Stimulated activated naive CD8-positive, alpha-beta T cell treated with anti-CD3 and anti-CD28 coated beads, Interleukin-15, amount 100 ng/mL, for 72 hours (primary cell): ENCODE measurements around the gene C2CD4C.
"Not testable (repeated sequence)": the region's sequence is repeated elsewhere in the genome, so short reads cannot be mapped to it uniquely, and the experiment has no call there.

Source experiments
- ATAC-seq: fragments of 150-1000 bp; cut with Tn5 transposase; 2 replicates; pipeline ENCODE4 v1.10.0; 2021; ENCODE audit warnings: mild to moderate bottlenecking, moderate library complexity
- DNase-seq, 2 donors: peaks; one replicate each; pipeline ENCODE4 v3.0.0; 2021 to 2022
- H3K27ac Mint-ChIP-seq, 2 donors: one replicate each; pipeline ENCODE4 v1.8.0; 2022; ENCODE audit warnings: mild to moderate bottlenecking in 2 of 2, mixed read lengths in 2 of 2, moderate library complexity in 2 of 2
- H3K27me3 Mint-ChIP-seq: one replicate; pipeline ENCODE4 v1.8.0; 2022; ENCODE audit warnings: mixed read lengths
- H3K4me1 Mint-ChIP-seq: one replicate; pipeline ENCODE4 v1.8.0; 2022; ENCODE audit warnings: mild to moderate bottlenecking, mixed read lengths
- H3K4me3 Mint-ChIP-seq, 2 donors: one replicate each; pipeline ENCODE4 v1.8.0; 2022; ENCODE audit warnings: mild to moderate bottlenecking in 2 of 2, mixed read lengths in 2 of 2, moderate library complexity in 1 of 2
- H3K9me3 Mint-ChIP-seq, 2 donors: one replicate each; pipeline ENCODE4 v1.8.0; 2022; ENCODE audit warnings: mixed read lengths in 2 of 2

C2CD4C gene

GRCh38 chr19:426725-427445, 17.9 kb upstream of the C2CD4C start:
- Mint-ChIP-seq H3K4me3 (peak overlapping the region in 1 of 2 donors; percentile 24), H3K27me3 (peaks cover 5% of the 10 kb centered on the region), H3K4me1 (no peaks in the 10 kb centered on the region), H3K9me3 (peaks cover 0 to 4% of the 10 kb centered on the region in 2 donors), H3K27ac (no peak overlapping the region)
- DNase-seq (no peak), ATAC-seq (no peak)

GRCh38 chr19:425056-425455, 16.1 kb upstream of the C2CD4C start:
- Mint-ChIP-seq H3K27ac (no peak overlapping the region), H3K4me3 (no peak overlapping the region), H3K27me3 (peaks cover 5% of the 10 kb centered on the region), H3K9me3 (no peaks in the 10 kb centered on the region), H3K4me1 (no peaks in the 10 kb centered on the region)
- no peak for DNase-seq
- ATAC-seq, result no peak

- Mint-ChIP-seq H3K4me3 (no peak overlapping the region), H3K27ac (no peak overlapping the region), H3K9me3 (no peaks in the 10 kb centered on the region), H3K27me3 (peaks cover 5% of the 10 kb centered on the region), H3K4me1 (no peaks in the 10 kb centered on the region)
- DNase-seq, result no peak
- no peak for ATAC-seq
Measured at GRCh38 chr19:424546-424945, 15.6 kb upstream of the C2CD4C start.

GRCh38 chr19:423691-424466, 14.9 kb upstream of the C2CD4C start:
- no peak overlapping the region for H3K27ac Mint-ChIP-seq
- DNase-seq, result no peak

GRCh38 chr19:422917-423226, 13.9 kb upstream of the C2CD4C start:
- not testable (repeated sequence) for H3K4me1 Mint-ChIP-seq, H3K27ac Mint-ChIP-seq, H3K9me3 Mint-ChIP-seq, H3K27me3 Mint-ChIP-seq, DNase-seq, H3K4me3 Mint-ChIP-seq
- peak; percentile 20 for ATAC-seq

More at GRCh38 chr19:423691-424466, 14.9 kb upstream of the C2CD4C start:
- Mint-ChIP-seq H3K27me3 (peaks cover 5% of the 10 kb centered on the region), H3K4me3 (no peak overlapping the region), H3K9me3 (no peaks in the 10 kb centered on the region), H3K4me1 (no peaks in the 10 kb centered on the region)
- ATAC-seq, result no peak

- Mint-ChIP-seq H3K27ac (no peak overlapping the region), H3K9me3 (no peaks in the 10 kb centered on the region), H3K27me3 (peaks cover 5% of the 10 kb centered on the region), H3K4me1 (no peaks in the 10 kb centered on the region), H3K4me3 (no peak overlapping the region)
- DNase-seq (no peak), ATAC-seq (no peak)
Measured at GRCh38 chr19:422213-422916, 13.4 kb upstream of the C2CD4C start.

GRCh38 chr19:419721-420515, 11.0 kb upstream of the C2CD4C start:
- Mint-ChIP-seq H3K27ac (no peak overlapping the region), H3K9me3 (no peaks in the 10 kb centered on the region), H3K4me1 (no peaks in the 10 kb centered on the region), H3K27me3 (no peaks in the 10 kb centered on the region), H3K4me3 (no peak overlapping the region)
- no peak for ATAC-seq
- no peak for DNase-seq

- no peaks in the 10 kb centered on the region for H3K9me3 Mint-ChIP-seq
- no peaks in the 10 kb centered on the region for H3K27me3 Mint-ChIP-seq
- ATAC-seq, result no peak
- H3K4me3 Mint-ChIP-seq, result no peak overlapping the region
- no peaks in the 10 kb centered on the region for H3K4me1 Mint-ChIP-seq
- no peak overlapping the region for H3K27ac Mint-ChIP-seq
- no peak for DNase-seq
Measured at GRCh38 chr19:418761-419671, 10.1 kb upstream of the C2CD4C start.

GRCh38 chr19:416416-416815, 7.5 kb upstream of the C2CD4C start:
- Mint-ChIP-seq H3K9me3 (no peaks in the 10 kb centered on the region), H3K27ac (no peak overlapping the region), H3K4me1 (no peaks in the 10 kb centered on the region), H3K27me3 (no peaks in the 10 kb centered on the region), H3K4me3 (no peak overlapping the region)
- no peak for ATAC-seq
- DNase-seq, result no peak

- no peak for ATAC-seq
- H3K4me1 Mint-ChIP-seq, result no peaks in the 10 kb centered on the region
- DNase-seq, result no peak
- H3K4me3 Mint-ChIP-seq, result no peak overlapping the region
- no peaks in the 10 kb centered on the region for H3K27me3 Mint-ChIP-seq
- no peaks in the 10 kb centered on the region for H3K9me3 Mint-ChIP-seq
- no peak overlapping the region for H3K27ac Mint-ChIP-seq
Measured at GRCh38 chr19:415292-415691, 6.3 kb upstream of the C2CD4C start.

- Mint-ChIP-seq H3K9me3 (no peaks in the 10 kb centered on the region), H3K4me3 (no peak overlapping the region), H3K27ac (no peak overlapping the region), H3K27me3 (peaks cover 14% of the 10 kb centered on the region), H3K4me1 (peaks cover 9% of the 10 kb centered on the region)
- ATAC-seq (no peak), DNase-seq (no peak)
Measured at GRCh38 chr19:413756-414420, 4.9 kb upstream of the C2CD4C start.

GRCh38 chr19:412356-413355, 3.7 kb upstream of the C2CD4C start:
- no peak for DNase-seq
- no peak overlapping the region for H3K4me3 Mint-ChIP-seq
- peaks cover 9% of the 10 kb centered on the region for H3K4me1 Mint-ChIP-seq
- no peaks in the 10 kb centered on the region for H3K9me3 Mint-ChIP-seq
- no peak overlapping the region for H3K27ac Mint-ChIP-seq
- ATAC-seq, result no peak
- H3K27me3 Mint-ChIP-seq, result peaks cover 14% of the 10 kb centered on the region

- H3K4me1 Mint-ChIP-seq, result peaks cover 9% of the 10 kb centered on the region
- ATAC-seq (no peak), DNase-seq (no peak)
- no peak overlapping the region for H3K27ac Mint-ChIP-seq
- peaks cover 14% of the 10 kb centered on the region for H3K27me3 Mint-ChIP-seq
- no peaks in the 10 kb centered on the region for H3K9me3 Mint-ChIP-seq
- H3K4me3 Mint-ChIP-seq, result no peak overlapping the region
Measured at GRCh38 chr19:411723-412355, 2.9 kb upstream of the C2CD4C start.
